ENCODE data around the gene POLN.
"Not testable (repeated sequence)": the region's sequence is repeated elsewhere in the genome, so short reads cannot be mapped to it uniquely, and the experiment has no call there.

POLN gene

DNA sequence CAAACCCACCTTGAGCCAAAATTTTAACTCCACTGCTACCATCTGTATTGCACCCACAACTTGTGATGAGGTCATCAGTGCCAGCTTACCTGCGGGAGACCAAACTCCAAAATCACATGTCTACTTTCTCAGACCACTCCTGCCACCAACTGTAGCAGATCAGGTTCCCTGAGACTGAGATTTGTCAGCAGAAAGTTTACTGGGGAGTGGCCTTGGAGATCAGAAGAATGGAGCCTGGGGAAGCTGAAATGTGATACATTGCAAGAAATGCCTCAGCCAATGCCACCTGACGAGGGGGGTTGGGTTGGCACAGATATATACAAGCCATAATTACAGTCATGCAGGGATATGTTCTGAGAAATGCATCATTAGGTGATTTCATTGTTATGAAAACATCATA lies 19.1 kb downstream of the POLN start:
- Histone ChIP-seq H3K4me1 (ENCODE audit: insufficient read depth, low read length) (no peaks in the 10 kb centered on the region), H3K27me3 (ENCODE audit: insufficient read depth, low read length) (no peaks in the 10 kb centered on the region), H3K36me3 (ENCODE audit: insufficient read depth, low read length) (no peaks in the 10 kb centered on the region), H3K4me3 (ENCODE audit: low read length) (no peak overlapping the region), H2AFZ (ENCODE audit: low read depth, low read length) (no peak overlapping the region), H3K9me3 (ENCODE audit: low read length) (no peaks in the 10 kb centered on the region)

GRCh38 chr4:2221378-2221777 lies 20.5 kb downstream of the POLN start:
- H2AFZ ChIP-seq (ENCODE audit: low read depth, low read length); H3K27me3 ChIP-seq (ENCODE audit: insufficient read depth, low read length); H3K4me1 ChIP-seq (ENCODE audit: insufficient read depth, low read length); H3K9me3 ChIP-seq (ENCODE audit: low read length); H3K36me3 ChIP-seq (ENCODE audit: insufficient read depth, low read length); H3K4me3 ChIP-seq (ENCODE audit: low read length): not testable (repeated sequence)

DNA sequence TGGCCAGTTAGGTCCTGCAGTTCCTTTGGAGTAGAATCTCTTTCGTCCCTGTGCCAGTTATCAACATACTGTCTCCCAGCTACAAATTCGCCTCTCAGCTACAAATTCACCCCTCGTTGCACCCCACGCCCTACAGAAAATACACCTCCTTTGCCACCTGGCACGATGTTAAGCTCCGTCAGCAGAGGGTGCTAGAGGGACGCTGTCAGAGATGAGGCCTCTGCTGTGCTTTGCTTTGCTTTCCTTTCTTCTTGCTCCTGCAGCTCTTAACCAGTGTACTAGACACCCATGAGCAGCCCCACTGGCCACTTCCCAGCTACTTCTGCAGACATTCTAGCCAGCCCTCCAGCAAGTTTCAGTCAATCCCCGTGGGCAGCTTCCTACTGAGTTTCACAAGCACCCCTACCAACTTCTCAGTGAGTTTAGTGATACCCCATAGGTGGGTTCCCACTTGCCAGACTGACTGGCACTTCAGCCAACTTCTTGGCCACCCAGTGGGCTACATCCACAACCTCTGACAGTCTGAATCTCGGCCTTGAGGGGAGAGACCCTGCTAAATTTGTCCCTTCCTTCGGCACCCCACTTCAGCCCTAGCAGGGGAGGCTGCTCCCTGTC lies 21.8 kb downstream of the POLN start:
- H3K4me3 ChIP-seq (ENCODE audit: low read length), result no peak overlapping the region

DNA sequence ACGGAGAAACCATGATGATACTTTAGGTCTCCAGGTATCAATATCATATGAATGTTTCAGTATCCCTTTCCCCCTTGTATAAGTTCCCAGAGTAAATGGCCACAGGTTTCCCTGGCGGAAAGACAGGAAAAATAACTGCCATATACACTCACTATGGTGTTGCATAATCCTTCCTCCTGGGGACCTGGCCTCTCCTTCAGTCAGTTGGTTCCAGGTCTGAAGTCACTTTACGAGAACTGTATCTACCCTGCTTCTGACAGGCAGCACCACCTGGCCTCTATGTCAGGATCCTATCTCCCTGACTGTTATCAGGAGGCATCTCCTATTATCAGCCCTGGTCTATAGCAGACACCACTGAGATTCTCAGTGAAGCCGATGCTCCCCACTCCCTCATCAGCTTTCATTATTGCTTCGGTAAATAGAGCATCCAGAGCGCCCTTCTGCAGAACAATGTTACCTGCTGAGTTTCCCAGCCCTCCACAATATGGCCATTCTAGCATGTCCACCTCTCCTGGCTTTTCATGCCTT lies 22.6 kb downstream of the POLN start:
- Histone ChIP-seq H3K4me1 (ENCODE audit: insufficient read depth, low read length) (peaks cover 3% of the 10 kb centered on the region), H3K36me3 (ENCODE audit: insufficient read depth, low read length) (no peaks in the 10 kb centered on the region), H3K27me3 (ENCODE audit: insufficient read depth, low read length) (no peaks in the 10 kb centered on the region), H3K9me3 (ENCODE audit: low read length) (no peaks in the 10 kb centered on the region), H3K4me3 (ENCODE audit: low read length) (no peak overlapping the region), H2AFZ (ENCODE audit: low read depth, low read length) (no peak overlapping the region)

More for the DNA sequence above, 21.8 kb downstream of the POLN start:
- H3K4me1 ChIP-seq (ENCODE audit: insufficient read depth, low read length), result peaks cover 1% of the 10 kb centered on the region
- H2AFZ ChIP-seq (ENCODE audit: low read depth, low read length), result peak overlapping the region; percentile 18
- no peaks in the 10 kb centered on the region for H3K36me3 ChIP-seq (ENCODE audit: insufficient read depth, low read length)
- H3K9me3 ChIP-seq (ENCODE audit: low read length), result no peaks in the 10 kb centered on the region
- H3K27me3 ChIP-seq (ENCODE audit: insufficient read depth, low read length), result no peaks in the 10 kb centered on the region

DNA sequence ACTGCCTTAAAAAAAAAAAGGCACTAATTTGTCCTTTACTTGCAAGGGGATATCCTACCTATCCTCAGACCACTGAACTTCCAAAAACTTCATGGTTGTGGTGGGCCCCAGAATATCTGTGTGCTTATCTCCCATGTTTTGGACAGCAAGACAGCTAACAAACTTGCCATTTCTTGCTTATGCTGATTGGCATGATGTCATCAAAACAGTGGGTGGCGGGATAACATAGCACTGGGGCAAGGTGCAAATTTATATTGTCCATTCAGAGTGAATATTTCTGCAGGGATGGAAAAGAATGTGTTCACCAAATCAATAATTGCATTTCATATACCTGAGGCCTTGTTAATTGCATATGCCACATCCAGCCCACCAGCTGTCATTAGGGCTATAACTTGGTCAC lies 23.5 kb downstream of the POLN start:
- Histone ChIP-seq H2AFZ (ENCODE audit: low read depth, low read length) (no peak overlapping the region), H3K9me3 (ENCODE audit: low read length) (no peaks in the 10 kb centered on the region), H3K4me1 (ENCODE audit: insufficient read depth, low read length) (peaks cover 3% of the 10 kb centered on the region), H3K27me3 (ENCODE audit: insufficient read depth, low read length) (no peaks in the 10 kb centered on the region), H3K4me3 (ENCODE audit: low read length) (no peak overlapping the region), H3K36me3 (ENCODE audit: insufficient read depth, low read length) (no peaks in the 10 kb centered on the region)

- no peaks in the 10 kb centered on the region for H3K27me3 ChIP-seq (ENCODE audit: insufficient read depth, low read length)
- H3K9me3 ChIP-seq (ENCODE audit: low read length), result no peaks in the 10 kb centered on the region
- H2AFZ ChIP-seq (ENCODE audit: low read depth, low read length), result no peak overlapping the region
- H3K4me1 ChIP-seq (ENCODE audit: insufficient read depth, low read length), result peaks cover 3% of the 10 kb centered on the region
- no peaks in the 10 kb centered on the region for H3K36me3 ChIP-seq (ENCODE audit: insufficient read depth, low read length)
- no peak overlapping the region for H3K4me3 ChIP-seq (ENCODE audit: low read length)
Measured at GRCh38 chr4:2217726-2218125, 24.2 kb downstream of the POLN start.

- no peak overlapping the region for H3K4me3 ChIP-seq (ENCODE audit: low read length)
- no peaks in the 10 kb centered on the region for H3K27me3 ChIP-seq (ENCODE audit: insufficient read depth, low read length)
- H3K4me1 ChIP-seq (ENCODE audit: insufficient read depth, low read length), result peaks cover 3% of the 10 kb centered on the region
- H2AFZ ChIP-seq (ENCODE audit: low read depth, low read length), result no peak overlapping the region
- H3K36me3 ChIP-seq (ENCODE audit: insufficient read depth, low read length), result no peaks in the 10 kb centered on the region
- no peaks in the 10 kb centered on the region for H3K9me3 ChIP-seq (ENCODE audit: low read length)
Measured at GRCh38 chr4:2212831-2213230, 29.1 kb downstream of the POLN start.

- not testable (repeated sequence) for H3K4me1 ChIP-seq (ENCODE audit: insufficient read depth, low read length); H3K4me3 ChIP-seq (ENCODE audit: low read length); H3K9me3 ChIP-seq (ENCODE audit: low read length); H2AFZ ChIP-seq (ENCODE audit: low read depth, low read length); H3K27me3 ChIP-seq (ENCODE audit: insufficient read depth, low read length); H3K36me3 ChIP-seq (ENCODE audit: insufficient read depth, low read length)
Measured at GRCh38 chr4:2202789-2203188, 39.1 kb downstream of the POLN start.

DNA sequence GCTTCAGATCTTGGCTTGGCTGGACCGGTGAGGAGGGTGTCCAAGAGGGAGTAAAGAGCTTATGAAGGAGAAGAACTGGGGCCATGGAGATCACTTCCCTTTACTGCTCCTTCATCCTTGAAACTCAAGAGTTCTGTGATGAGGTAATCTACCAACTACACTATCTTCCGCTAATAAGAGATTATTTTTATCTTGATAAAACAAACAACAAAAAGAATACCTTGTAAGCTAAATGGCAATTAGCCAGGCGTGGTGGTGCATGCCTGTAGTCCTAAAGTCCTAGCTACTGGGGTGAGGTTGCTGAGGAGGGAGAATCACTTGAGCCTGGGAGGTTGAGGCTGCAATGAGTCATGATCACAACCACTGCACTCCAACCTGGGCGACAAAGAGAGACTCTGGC lies 47.4 kb downstream of the POLN start:
- Histone ChIP-seq H3K27me3 (ENCODE audit: insufficient read depth, low read length) (no peaks in the 10 kb centered on the region), H3K36me3 (ENCODE audit: insufficient read depth, low read length) (no peaks in the 10 kb centered on the region), H3K4me1 (ENCODE audit: insufficient read depth, low read length) (no peaks in the 10 kb centered on the region), H2AFZ (ENCODE audit: low read depth, low read length) (no peak overlapping the region), H3K4me3 (ENCODE audit: low read length) (no peak overlapping the region), H3K9me3 (ENCODE audit: low read length) (no peaks in the 10 kb centered on the region)

- no peaks in the 10 kb centered on the region for H3K36me3 ChIP-seq (ENCODE audit: insufficient read depth, low read length)
- H3K4me1 ChIP-seq (ENCODE audit: insufficient read depth, low read length), result no peaks in the 10 kb centered on the region
- H3K9me3 ChIP-seq (ENCODE audit: low read length), result no peaks in the 10 kb centered on the region
- H2AFZ ChIP-seq (ENCODE audit: low read depth, low read length), result no peak overlapping the region
- no peaks in the 10 kb centered on the region for H3K27me3 ChIP-seq (ENCODE audit: insufficient read depth, low read length)
- no peak overlapping the region for H3K4me3 ChIP-seq (ENCODE audit: low read length)
Measured at GRCh38 chr4:2193326-2193725, 48.6 kb downstream of the POLN start.

DNA sequence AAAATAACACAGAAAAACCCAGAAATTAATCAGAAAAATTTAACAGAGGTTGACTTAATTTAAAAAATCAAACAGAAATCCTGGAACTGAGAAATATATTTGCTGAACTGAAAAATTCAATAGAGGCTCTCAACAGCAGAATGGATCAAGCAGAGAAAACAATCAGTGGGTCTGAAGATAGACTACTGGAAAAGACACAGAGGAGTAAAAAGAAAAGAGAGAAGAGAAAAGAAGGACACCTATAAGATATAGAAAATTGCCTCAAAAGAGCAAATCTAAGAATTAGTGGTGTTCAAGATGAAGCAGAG lies 55.1 kb downstream of the POLN start:
- Histone ChIP-seq H3K4me3 (ENCODE audit: low read length) (no peak overlapping the region), H3K36me3 (ENCODE audit: insufficient read depth, low read length) (no peaks in the 10 kb centered on the region), H2AFZ (ENCODE audit: low read depth, low read length) (no peak overlapping the region), H3K27me3 (ENCODE audit: insufficient read depth, low read length) (no peaks in the 10 kb centered on the region), H3K9me3 (ENCODE audit: low read length) (peaks cover 3% of the 10 kb centered on the region), H3K4me1 (ENCODE audit: insufficient read depth, low read length) (no peaks in the 10 kb centered on the region)

- Histone ChIP-seq H3K9me3 (ENCODE audit: low read length) (peaks cover 3% of the 10 kb centered on the region), H3K36me3 (ENCODE audit: insufficient read depth, low read length) (no peaks in the 10 kb centered on the region), H3K27me3 (ENCODE audit: insufficient read depth, low read length) (no peaks in the 10 kb centered on the region), H2AFZ (ENCODE audit: low read depth, low read length) (no peak overlapping the region), H3K4me1 (ENCODE audit: insufficient read depth, low read length) (no peaks in the 10 kb centered on the region), H3K4me3 (ENCODE audit: low read length) (no peak overlapping the region)
Measured at GRCh38 chr4:2186133-2186864, 55.6 kb downstream of the POLN start.

- Histone ChIP-seq H2AFZ (ENCODE audit: low read depth, low read length) (no peak overlapping the region), H3K27me3 (ENCODE audit: insufficient read depth, low read length) (no peaks in the 10 kb centered on the region), H3K36me3 (ENCODE audit: insufficient read depth, low read length) (no peaks in the 10 kb centered on the region), H3K4me1 (ENCODE audit: insufficient read depth, low read length) (no peaks in the 10 kb centered on the region), H3K9me3 (ENCODE audit: low read length) (peaks cover 3% of the 10 kb centered on the region), H3K4me3 (ENCODE audit: low read length) (no peak overlapping the region)
Measured at GRCh38 chr4:2183394-2183793, 58.5 kb downstream of the POLN start.

DNA sequence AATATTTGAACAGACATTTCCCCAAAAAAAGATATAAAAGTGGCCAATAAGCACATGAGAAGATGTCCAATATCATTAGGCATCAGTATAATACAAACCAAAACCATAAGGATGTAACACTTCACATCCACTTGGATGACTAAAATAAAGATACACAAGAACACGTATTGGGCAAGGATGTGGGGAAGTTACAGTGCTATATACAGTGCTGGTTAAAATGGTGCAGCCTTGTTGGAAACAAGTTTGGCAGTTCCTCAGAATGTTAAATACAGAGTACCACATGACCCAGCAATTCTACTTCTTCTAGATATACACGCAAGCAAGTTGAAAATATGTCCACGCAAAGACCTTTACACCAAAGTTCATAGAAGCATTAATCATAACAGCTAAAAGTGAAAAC lies 58.9 kb downstream of the POLN start:
- H3K36me3 ChIP-seq (ENCODE audit: insufficient read depth, low read length), result no peaks in the 10 kb centered on the region
- H2AFZ ChIP-seq (ENCODE audit: low read depth, low read length), result no peak overlapping the region
- H3K9me3 ChIP-seq (ENCODE audit: low read length), result peaks cover 3% of the 10 kb centered on the region
- H3K4me3 ChIP-seq (ENCODE audit: low read length), result no peak overlapping the region
- no peaks in the 10 kb centered on the region for H3K4me1 ChIP-seq (ENCODE audit: insufficient read depth, low read length)
- no peaks in the 10 kb centered on the region for H3K27me3 ChIP-seq (ENCODE audit: insufficient read depth, low read length)
